ENCODE data around the gene PNISR.

GRCh38 chr6:99397287-99397686 lies 27.8 kb downstream of the PNISR start:
- TF ChIP-seq CTCF (IDR thresholded peaks at IDR 0.05), result no peak
- no peak for TF ChIP-seq EZH2 (IDR thresholded peaks at IDR 0.05)
